Keratinocyte (primary cell): Measurements from ENCODE around the gene MERTK. TPM values are rescaled to one million over a fixed set of nuclear protein-coding genes. Genes with fewer than 3 reads are reported as not detected.

Experiments used
- DNase-seq: peaks from one replicate; pipeline ENCODE4 v3.0.0-alpha.2; 2011; ENCODE audit warnings: low read depth, missing footprints, low spot score
- FAIRE-seq: peaks from 2 replicates; lab custom pipeline; 2011; peaks lifted over from hg19 to GRCh38; lab: Jason Lieb, UNC
- H2AFZ ChIP-seq: 2 replicates; pipeline ENCODE4 v1.6.0; 2012; ENCODE audit warnings: low read length, control low read depth, inconsistent platforms; ENCODE audit not compliant: control insufficient read depth
- H3K27ac ChIP-seq: 2 replicates; pipeline ENCODE4 v1.5.1; 2011; ENCODE audit warnings: low read length; ENCODE audit not compliant: control insufficient read depth, insufficient read depth
- H3K27me3 ChIP-seq: 3 replicates; pipeline ENCODE4 v1.6.0; 2011; ENCODE audit warnings: low read length; ENCODE audit not compliant: control insufficient read depth, insufficient read depth; ENCODE audit errors: extremely low read depth
- H3K36me3 ChIP-seq, 2 experiments: 2 replicates in 1 of 2; 3 replicates in 1 of 2; pipeline ENCODE4 v1.5.1; 2011; ENCODE audit warnings: low read length in 2 of 2, mild to moderate bottlenecking in 1 of 2; ENCODE audit not compliant: control insufficient read depth in 2 of 2, insufficient read depth in 2 of 2; ENCODE audit errors: extremely low read depth in 1 of 2
- H3K4me1 ChIP-seq: 3 replicates; pipeline ENCODE4 v1.5.1; 2011; ENCODE audit warnings: low read length; ENCODE audit not compliant: control insufficient read depth, insufficient read depth; ENCODE audit errors: extremely low read depth
- H3K4me2 ChIP-seq: 3 replicates; pipeline ENCODE4 v1.6.0; 2011; ENCODE audit warnings: low read depth, low read length; ENCODE audit not compliant: control insufficient read depth, insufficient read depth; ENCODE audit errors: extremely low read depth
- H3K4me3 ChIP-seq, 3 experiments: fragments of 200-600 bp in 1 of 3; sonication (generic) in 1 of 3; 2 replicates in 2 of 3; 3 replicates in 1 of 3; pipeline ENCODE4 v1.5.1; 2011 to 2016; ENCODE audit warnings: low read length in 3 of 3, mild to moderate bottlenecking in 3 of 3, control low read depth in 2 of 3, inconsistent platforms in 1 of 3, low read depth in 1 of 3, mixed read lengths in 1 of 3, mixed run types in 1 of 3, moderate library complexity in 1 of 3; ENCODE audit not compliant: control insufficient read depth in 2 of 3, insufficient read depth in 2 of 3; ENCODE audit errors: extremely low read depth in 1 of 3
- H3K79me2 ChIP-seq: 2 replicates; pipeline ENCODE4 v1.6.0; 2012; ENCODE audit warnings: low read length; ENCODE audit not compliant: control insufficient read depth, insufficient read depth
- H3K9ac ChIP-seq: 3 replicates; pipeline ENCODE4 v1.6.0; 2011; ENCODE audit warnings: low read length; ENCODE audit not compliant: control insufficient read depth, insufficient read depth; ENCODE audit errors: extremely low read depth
- H3K9me1 ChIP-seq: 3 replicates; pipeline ENCODE4 v1.6.0; 2011; ENCODE audit warnings: low read length; ENCODE audit not compliant: control insufficient read depth, insufficient read depth; ENCODE audit errors: extremely low read depth
- H3K9me3 ChIP-seq: 2 replicates; pipeline ENCODE4 v1.5.1; 2012; ENCODE audit warnings: low read depth, low read length; ENCODE audit not compliant: control insufficient read depth
- H4K20me1 ChIP-seq: 3 replicates; pipeline ENCODE4 v1.6.0; 2011; ENCODE audit warnings: low read length; ENCODE audit not compliant: control insufficient read depth, insufficient read depth; ENCODE audit errors: extremely low read depth
- CTCF ChIP-seq, 3 experiments: IDR thresholded peaks in 1 of 3; conservative IDR thresholded peaks in 1 of 3; optimal IDR thresholded peaks in 1 of 3; 2 replicates in 2 of 3; 3 replicates in 1 of 3; pipeline versions ENCODE3 to v1.5.1; 2011; ENCODE audit warnings: low read length in 3 of 3, mild to moderate bottlenecking in 3 of 3, moderate library complexity in 2 of 3, control low read depth in 1 of 3, inconsistent platforms in 1 of 3; ENCODE audit not compliant: insufficient read depth in 2 of 3; ENCODE audit errors: extremely low read depth in 1 of 3
- EZH2 ChIP-seq: IDR thresholded peaks from one replicate; pipeline ENCODE4 v1.6.1; 2012; ENCODE audit warnings: inconsistent platforms, mild to moderate bottlenecking, low read length, moderate library complexity
- dilution Hi-C: fragments of 300-500 bp; cut with MboI; formaldehyde crosslinking; loops from one replicate; pipeline ENCODE4 v1.7.0; 2020; ENCODE audit warnings: low sequenced_read_pairs; ENCODE audit not compliant: extremely low pct_ligation_motif_present
- polyA plus RNA-seq, 5 experiments: library from polyadenylated mRNA; depleted of rRNA in 3 of 5; stranded (reverse) in 3 of 5; stranded (forward) in 1 of 5; unstranded in 1 of 5; fragments of >200 nt; gene quantifications; 1 replicate in 1 of 5; 2 replicates in 3 of 5; 3 replicates in 1 of 5; pipeline versions ENCODE4 v1.2.1 to v1.2.3, GENCODE V29; 2011 to 2012; ENCODE audit warnings: missing spikeins in 2 of 5, low read depth in 1 of 5, low replicate concordance in 1 of 5

The MERTK gene
- polyA plus RNA-seq, 1 donor (not counting 4 experiments of a cell fraction or from before 2014, with no cell fraction given), result 0.14 TPM

DNA sequence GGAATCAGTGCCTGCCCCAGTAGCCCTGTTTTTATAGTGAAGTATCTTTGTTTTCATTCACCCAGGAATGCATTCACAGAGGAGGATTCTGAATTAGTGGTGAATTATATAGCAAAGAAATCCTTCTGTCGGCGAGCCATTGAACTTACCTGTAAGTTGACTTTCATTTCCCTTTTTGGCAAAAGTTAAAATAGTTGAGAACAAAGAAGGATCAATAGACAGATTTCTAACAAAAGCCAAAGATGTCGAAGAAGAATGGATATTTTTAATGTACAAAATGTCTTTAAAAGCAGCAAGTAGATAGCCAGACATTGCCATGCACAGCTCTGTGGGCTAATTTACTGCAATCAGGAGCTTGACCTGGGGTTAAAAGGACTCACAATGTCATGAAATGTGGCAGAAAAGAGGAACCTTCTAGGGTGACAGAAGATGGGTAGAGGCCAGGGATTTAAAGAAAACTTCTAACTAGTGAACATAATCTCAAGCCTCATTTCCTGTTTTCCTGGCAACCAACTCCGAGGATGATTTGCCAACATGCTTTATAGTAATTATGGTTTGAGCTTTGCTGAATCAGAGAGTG is 102.8 kb downstream of the MERTK start:
- Histone ChIP-seq H3K27me3 (peaks cover 6% of the 10 kb centered on the region), H4K20me1 (no peaks in the 10 kb centered on the region), H3K4me3 (no peak overlapping the region), H3K4me2 (no peak overlapping the region), H3K4me1 (peaks cover 8% of the 10 kb centered on the region), H3K9ac (no peak overlapping the region), H3K9me3 (no peaks in the 10 kb centered on the region), H3K9me1 (no peaks in the 10 kb centered on the region), H3K36me3 (no peaks in the 10 kb centered on the region), H3K27ac (no peak overlapping the region), H3K79me2 (no peaks in the 10 kb centered on the region), H2AFZ (no peak overlapping the region)
- DNase-seq (no peak), FAIRE-seq (no peak)
- TF ChIP-seq EZH2 (no peak), CTCF (optimal IDR thresholded peaks at IDR 0.05 in 1 of 3, IDR thresholded peaks at IDR 0.05 in 1 of 3, conservative IDR thresholded peaks at IDR 0.05 in 1 of 3; ENCODE audit: extremely low read depth in 1 of 3, insufficient read depth in 2 of 3, low read length in 3 of 3) (no peak)
- dilution Hi-C loops, result loop anchor here (25.0 kb wide), 1 partner anchor 89 kb away; no protein-coding TSS in a partner anchor

DNA sequence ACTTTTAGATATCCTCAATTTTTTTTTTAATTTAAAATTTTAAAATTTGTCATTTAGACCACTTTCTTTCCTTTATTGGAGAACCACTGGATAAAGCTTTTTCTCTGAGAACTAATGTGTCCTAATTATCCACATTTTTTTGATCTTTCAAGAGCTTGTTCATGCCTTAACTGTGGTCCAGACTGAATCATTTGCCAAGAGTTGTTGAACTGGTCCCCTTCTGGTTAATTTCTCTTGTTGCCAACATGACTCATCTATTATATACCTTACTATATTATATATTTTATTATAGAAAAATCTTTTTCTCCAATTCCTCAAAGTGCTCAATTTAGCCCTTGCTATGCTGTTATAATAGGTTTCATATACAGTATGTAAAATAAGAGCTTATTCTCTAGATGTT is 103.5 kb downstream of the MERTK start:
- dilution Hi-C loops, result loop anchor here (25.0 kb wide), 1 partner anchor 90 kb away; no protein-coding TSS in a partner anchor
- Histone ChIP-seq H3K9me1 (no peaks in the 10 kb centered on the region), H3K4me3 (no peak overlapping the region), H3K27me3 (peaks cover 4% of the 10 kb centered on the region), H4K20me1 (no peaks in the 10 kb centered on the region), H3K4me1 (peaks cover 8% of the 10 kb centered on the region), H3K36me3 (no peaks in the 10 kb centered on the region), H3K27ac (no peak overlapping the region), H3K79me2 (no peaks in the 10 kb centered on the region), H3K9me3 (no peaks in the 10 kb centered on the region), H2AFZ (no peak overlapping the region), H3K9ac (no peak overlapping the region), H3K4me2 (no peak overlapping the region)
- no peak for FAIRE-seq
- no peak for TF ChIP-seq EZH2
- TF ChIP-seq CTCF (optimal IDR thresholded peaks at IDR 0.05 in 1 of 3, IDR thresholded peaks at IDR 0.05 in 1 of 3, conservative IDR thresholded peaks at IDR 0.05 in 1 of 3; ENCODE audit: extremely low read depth in 1 of 3, insufficient read depth in 2 of 3, low read length in 3 of 3), result no peak
- no peak for DNase-seq
